ENCODE results near the gene KIAA1755.

The KIAA1755 gene

GRCh38 chr20:38247166-38247509 is 13.4 kb downstream of the KIAA1755 start:
- Histone ChIP-seq H3K9me3 (ENCODE audit: control insufficient read depth, low read length) (no peaks in the 10 kb centered on the region), H3K79me2 (no peaks in the 10 kb centered on the region), H2AFZ (no peak overlapping the region), H3K4me2 (ENCODE audit: low read length) (no peak overlapping the region), H3K27ac (no peak overlapping the region), H3K9ac (no peak overlapping the region), H3K4me3 (ENCODE audit: low read depth, low read length) (no peak overlapping the region), H3K27me3 (ENCODE audit: control insufficient read depth, insufficient read depth, low read length) (no peaks in the 10 kb centered on the region), H3K4me1 (no peaks in the 10 kb centered on the region), H3K36me3 (ENCODE audit: control insufficient read depth, insufficient read depth, low read length) (no peaks in the 10 kb centered on the region)
- TF ChIP-seq, protein P1, sequence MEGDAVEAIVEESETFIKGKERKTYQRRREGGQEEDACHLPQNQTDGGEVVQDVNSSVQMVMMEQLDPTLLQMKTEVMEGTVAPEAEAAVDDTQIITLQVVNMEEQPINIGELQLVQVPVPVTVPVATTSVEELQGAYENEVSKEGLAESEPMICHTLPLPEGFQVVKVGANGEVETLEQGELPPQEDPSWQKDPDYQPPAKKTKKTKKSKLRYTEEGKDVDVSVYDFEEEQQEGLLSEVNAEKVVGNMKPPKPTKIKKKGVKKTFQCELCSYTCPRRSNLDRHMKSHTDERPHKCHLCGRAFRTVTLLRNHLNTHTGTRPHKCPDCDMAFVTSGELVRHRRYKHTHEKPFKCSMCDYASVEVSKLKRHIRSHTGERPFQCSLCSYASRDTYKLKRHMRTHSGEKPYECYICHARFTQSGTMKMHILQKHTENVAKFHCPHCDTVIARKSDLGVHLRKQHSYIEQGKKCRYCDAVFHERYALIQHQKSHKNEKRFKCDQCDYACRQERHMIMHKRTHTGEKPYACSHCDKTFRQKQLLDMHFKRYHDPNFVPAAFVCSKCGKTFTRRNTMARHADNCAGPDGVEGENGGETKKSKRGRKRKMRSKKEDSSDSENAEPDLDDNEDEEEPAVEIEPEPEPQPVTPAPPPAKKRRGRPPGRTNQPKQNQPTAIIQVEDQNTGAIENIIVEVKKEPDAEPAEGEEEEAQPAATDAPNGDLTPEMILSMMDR (IDR thresholded peaks at IDR 0.05), result no peak

DNA sequence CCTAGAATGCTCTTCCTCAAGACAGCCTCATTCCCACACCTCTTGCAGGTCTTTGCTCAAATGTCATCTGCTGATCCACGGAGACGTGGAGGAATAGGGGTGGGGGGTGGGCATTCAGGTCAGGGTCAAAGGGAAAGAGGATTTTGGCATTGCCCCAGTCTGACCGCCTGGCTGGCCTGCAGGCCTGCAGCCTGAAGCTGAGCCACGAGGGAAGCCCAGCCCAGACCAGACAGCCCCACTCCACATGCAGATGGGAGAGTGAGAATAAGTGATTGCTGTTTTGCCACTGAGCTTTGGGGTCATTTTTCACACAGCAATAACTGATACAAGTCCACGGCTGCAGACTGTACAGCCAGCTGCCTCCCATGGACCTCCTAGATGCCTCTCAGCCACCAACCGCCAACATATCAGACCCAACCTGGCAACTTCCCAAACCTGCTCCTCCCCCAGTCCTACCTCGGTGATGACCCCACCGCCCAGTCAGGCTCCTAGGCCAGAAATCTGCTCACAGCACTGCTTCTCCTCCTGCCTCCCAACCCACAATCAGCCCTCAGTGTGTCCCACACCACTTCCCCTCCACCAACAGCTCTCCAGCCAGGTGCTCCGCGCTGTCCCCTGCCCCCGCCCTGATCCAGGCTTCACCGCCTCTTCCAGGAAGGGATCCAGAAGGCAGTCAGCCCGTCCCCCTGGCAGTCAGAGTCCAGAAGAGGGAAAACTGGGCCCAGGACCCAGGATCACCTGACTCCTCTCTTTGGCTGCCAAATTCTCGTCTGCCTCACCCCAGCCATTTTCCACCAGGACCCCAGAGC is 14.0 kb downstream of the KIAA1755 start:
- no peak overlapping the region for H3K27ac ChIP-seq
- no peaks in the 10 kb centered on the region for H3K79me2 ChIP-seq
- no peaks in the 10 kb centered on the region for H3K9me3 ChIP-seq (ENCODE audit: control insufficient read depth, low read length)
- no peak overlapping the region for H3K9ac ChIP-seq
- H3K27me3 ChIP-seq (ENCODE audit: control insufficient read depth, insufficient read depth, low read length), result no peaks in the 10 kb centered on the region
- H3K4me2 ChIP-seq (ENCODE audit: low read length), result no peak overlapping the region
- TF ChIP-seq, protein P1 (IDR thresholded peaks at IDR 0.05), result no peak
- H3K36me3 ChIP-seq (ENCODE audit: control insufficient read depth, insufficient read depth, low read length), result no peaks in the 10 kb centered on the region
- H3K4me1 ChIP-seq, result no peaks in the 10 kb centered on the region
- no peak overlapping the region for H2AFZ ChIP-seq
- no peak overlapping the region for H3K4me3 ChIP-seq (ENCODE audit: low read depth, low read length)

- Histone ChIP-seq H3K4me1 (no peaks in the 10 kb centered on the region), H3K9ac (no peak overlapping the region), H3K27me3 (ENCODE audit: control insufficient read depth, insufficient read depth, low read length) (no peaks in the 10 kb centered on the region), H3K4me2 (ENCODE audit: low read length) (no peak overlapping the region), H3K4me3 (ENCODE audit: low read depth, low read length) (no peak overlapping the region), H3K79me2 (no peaks in the 10 kb centered on the region), H3K27ac (no peak overlapping the region), H3K36me3 (ENCODE audit: control insufficient read depth, insufficient read depth, low read length) (no peaks in the 10 kb centered on the region), H3K9me3 (ENCODE audit: control insufficient read depth, low read length) (no peaks in the 10 kb centered on the region), H2AFZ (no peak overlapping the region)
- TF ChIP-seq, protein P1 (IDR thresholded peaks at IDR 0.05), result no peak
Observed at GRCh38 chr20:38245753-38246152, 14.8 kb downstream of the KIAA1755 start.

GRCh38 chr20:38243709-38244020 is 16.9 kb downstream of the KIAA1755 start:
- Histone ChIP-seq H3K9me3 (ENCODE audit: control insufficient read depth, low read length) (no peaks in the 10 kb centered on the region), H3K36me3 (ENCODE audit: control insufficient read depth, insufficient read depth, low read length) (no peaks in the 10 kb centered on the region), H3K4me2 (ENCODE audit: low read length) (no peak overlapping the region), H3K79me2 (no peaks in the 10 kb centered on the region), H2AFZ (no peak overlapping the region), H3K27me3 (ENCODE audit: control insufficient read depth, insufficient read depth, low read length) (no peaks in the 10 kb centered on the region), H3K27ac (no peak overlapping the region), H3K4me1 (no peaks in the 10 kb centered on the region), H3K9ac (no peak overlapping the region), H3K4me3 (ENCODE audit: low read depth, low read length) (no peak overlapping the region)
- TF ChIP-seq, protein P1 (IDR thresholded peaks at IDR 0.05), result no peak
